GM19099 (cell line): ENCODE data around the gene DOK1.

Experiments used
- POLR2A ChIP-seq: IDR thresholded peaks from 3 replicates; pipeline ENCODE4 v1.6.1; 2011; ENCODE audit warnings: low read depth; ENCODE audit not compliant: insufficient read length; ENCODE audit errors: extremely low read depth

The DOK1 gene

DNA sequence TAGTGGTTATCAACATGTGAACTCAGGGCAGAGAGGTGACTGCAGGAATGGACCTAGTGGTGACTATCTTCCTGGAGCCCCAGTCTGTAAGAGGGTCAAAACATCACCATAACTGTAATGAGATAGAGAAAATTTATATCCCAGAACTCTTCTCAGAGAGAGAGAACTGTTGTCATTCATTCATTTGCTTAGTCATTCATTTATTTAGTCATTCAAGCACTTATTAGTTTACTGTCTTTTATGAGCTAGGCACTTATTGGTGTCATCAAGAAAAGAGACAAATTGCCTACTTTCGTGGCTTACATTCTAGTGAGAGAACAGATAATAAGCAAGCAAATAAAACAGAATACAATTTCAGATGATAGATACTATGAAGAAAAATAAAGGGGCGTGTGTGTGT is 34.1 kb downstream of the DOK1 start:
- TF ChIP-seq POLR2A = no peak

- no peak for TF ChIP-seq POLR2A
These were observed 39.6 kb downstream of the DOK1 start for GRCh38 chr2:74593826-74594772.

DNA sequence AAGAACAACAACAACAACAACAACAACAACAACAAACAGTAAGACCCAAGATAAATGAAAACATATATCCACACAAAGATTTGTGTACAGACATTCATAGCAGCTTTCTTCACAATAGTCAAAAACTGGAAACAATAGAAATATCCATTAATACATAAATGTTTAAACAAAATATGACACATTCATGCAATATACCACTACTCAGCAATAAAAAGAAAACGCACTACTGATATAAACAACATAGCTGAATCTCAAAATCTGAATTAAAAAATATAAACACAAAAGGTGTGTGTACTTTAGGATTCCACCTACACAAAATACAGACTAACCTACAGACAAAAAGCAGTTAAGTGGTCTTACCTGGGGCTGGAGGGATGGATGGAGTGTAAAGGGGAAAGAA is 42.1 kb downstream of the DOK1 start:
- TF ChIP-seq POLR2A = no peak

DNA sequence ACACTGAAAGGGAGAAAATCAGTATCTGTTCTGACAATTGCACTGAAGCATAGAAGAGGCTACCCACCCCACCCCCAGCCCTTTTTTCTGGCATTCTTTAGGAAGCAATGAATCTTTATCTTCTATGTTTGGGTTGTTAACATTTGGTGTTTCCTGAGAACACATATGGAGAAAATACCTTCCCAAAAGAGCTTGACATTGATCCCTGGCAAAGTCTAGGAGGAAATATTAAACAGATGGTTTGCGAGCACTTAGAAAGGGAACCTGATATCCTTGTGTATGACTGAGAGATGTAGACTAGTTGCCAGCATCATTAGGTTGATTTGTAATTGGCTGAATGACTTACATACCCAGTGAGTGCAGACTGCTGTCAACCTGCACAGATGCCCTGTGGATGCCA is 42.9 kb downstream of the DOK1 start:
- no peak for TF ChIP-seq POLR2A

GRCh38 chr2:74599676-74600075 is 45.2 kb downstream of the DOK1 start:
- TF ChIP-seq POLR2A = no peak

DNA sequence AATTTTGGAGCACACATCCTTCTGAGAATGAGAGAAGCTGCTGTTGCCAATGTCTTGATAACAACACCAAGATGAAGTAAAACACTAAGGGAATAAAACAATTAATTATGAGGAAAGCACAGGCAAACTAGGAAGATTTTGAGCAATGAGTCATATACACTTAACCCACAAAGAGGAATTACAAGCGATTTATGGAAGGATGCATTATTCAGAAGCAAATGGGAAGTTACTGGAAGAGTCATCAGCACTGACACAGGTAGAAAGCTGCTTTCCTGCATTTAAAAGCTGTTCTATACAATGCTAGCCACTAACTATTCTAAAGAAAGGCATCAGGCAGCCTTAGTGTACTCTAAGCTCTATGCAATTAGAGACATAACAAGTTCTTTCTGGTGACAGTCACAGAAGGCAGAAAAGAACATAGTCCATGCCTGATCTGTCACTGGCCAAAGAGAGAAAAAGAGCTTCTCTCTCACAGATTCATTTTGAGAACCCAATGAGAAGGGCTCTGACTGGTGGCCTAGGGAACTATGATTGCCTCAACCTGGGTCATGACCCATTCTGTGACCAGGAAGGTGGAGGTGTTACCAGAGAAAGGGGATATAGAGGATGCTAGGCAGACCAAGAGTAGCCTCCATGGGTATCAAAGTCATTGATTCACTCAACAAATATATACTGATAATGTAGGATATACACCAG is 48.2 kb downstream of the DOK1 start:
- TF ChIP-seq POLR2A = no peak

DNA sequence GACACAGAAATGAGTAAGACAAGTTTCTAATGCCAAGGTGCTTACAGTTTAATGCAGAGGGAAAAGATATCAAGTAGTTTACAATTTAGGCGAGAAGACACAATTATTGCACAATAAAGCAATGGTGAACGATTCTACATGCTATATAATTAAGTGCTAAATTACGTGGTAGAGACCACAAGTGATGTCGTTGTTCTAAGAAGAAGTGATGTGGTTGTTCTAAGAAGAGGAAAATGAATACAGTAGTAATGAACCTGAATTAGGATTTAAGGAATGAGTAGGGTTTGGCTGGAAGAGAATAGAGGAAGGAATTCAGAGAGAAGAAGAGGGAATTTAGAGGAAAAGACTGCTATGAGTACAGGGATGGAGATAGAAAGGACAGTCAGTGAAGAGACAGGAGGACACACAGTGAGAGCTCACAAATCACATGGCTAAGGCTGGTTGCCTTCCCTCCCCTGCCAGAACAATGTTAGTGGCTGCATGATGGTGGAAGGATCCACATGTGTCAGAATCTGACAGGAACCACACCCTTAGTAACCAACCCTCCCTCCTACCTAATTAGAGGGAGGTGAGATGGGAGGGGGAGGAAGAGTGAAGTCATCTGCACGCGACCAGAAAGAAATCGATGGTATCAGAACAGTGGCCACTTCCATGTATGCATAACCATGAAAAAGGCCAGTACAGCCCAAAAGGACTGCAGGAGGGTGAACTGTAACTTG is 48.9 kb downstream of the DOK1 start:
- TF ChIP-seq POLR2A = no peak

- TF ChIP-seq POLR2A = no peak
These were observed 52.4 kb downstream of the DOK1 start for GRCh38 chr2:74606927-74607326.
